ENCODE data around the gene FGFRL1. TPM values are rescaled to one million over a fixed set of nuclear protein-coding genes. Genes with fewer than 3 reads are reported as not detected.

FGFRL1 gene
- total RNA-seq, 1 experiment from 2014 or later = 59.5 TPM

DNA sequence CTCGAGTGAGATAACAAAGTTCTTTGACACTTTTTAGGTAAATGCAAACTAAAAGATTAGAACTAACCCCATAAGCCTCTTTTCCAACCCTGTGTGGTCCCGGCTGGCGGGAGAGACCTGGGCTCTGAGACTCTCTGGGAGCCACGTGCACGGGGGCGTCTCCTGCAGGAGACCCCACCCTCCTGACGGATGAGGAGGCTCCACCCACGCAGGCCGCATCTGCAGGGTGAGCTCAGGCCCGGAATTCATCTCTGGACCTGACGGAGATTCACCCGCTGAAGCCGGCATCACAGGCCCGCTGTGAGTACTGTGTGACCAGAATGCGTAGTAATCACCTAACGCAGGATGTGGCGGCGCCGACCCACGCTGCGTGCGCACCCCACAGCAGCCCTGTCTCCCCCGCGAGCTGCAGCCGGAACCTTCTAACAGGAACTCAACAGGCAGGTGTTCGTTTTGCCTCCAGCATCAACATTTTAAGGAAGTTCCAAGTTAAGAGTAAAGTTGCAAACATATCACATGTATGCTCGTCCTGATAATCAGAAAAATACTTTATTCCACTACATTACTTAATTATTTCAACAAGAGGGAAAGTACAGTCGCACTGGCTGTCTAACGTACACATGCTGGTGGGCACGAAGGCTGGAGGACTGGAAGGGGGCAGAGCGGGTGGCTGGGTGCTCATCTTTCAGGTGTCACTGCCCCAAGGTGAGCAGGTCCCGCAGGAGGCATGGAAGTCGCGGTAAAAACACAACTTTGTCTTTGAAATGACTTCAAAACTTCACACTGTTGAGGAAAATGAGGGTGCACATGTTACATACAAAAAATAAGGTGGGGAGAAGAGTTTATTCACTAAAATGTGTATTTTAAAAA lies 44.5 kb downstream of the FGFRL1 start:
- Histone ChIP-seq H3K36me3 (ENCODE audit: low read depth) (no peaks in the 10 kb centered on the region), H4K20me1 (ENCODE audit: insufficient read depth) (no peaks in the 10 kb centered on the region), H3K9me2 (ENCODE audit: insufficient read depth) (no peaks in the 10 kb centered on the region), H2AFZ (no peak overlapping the region), H3F3A (ENCODE audit: insufficient read depth, low read depth) (no peaks in the 10 kb centered on the region), H3K27ac (no peak overlapping the region), H3K9me3 (ENCODE audit: insufficient read depth, low read depth) (no peaks in the 10 kb centered on the region), H3K27me3 (ENCODE audit: insufficient read depth, low read depth) (peaks cover 68% of the 10 kb centered on the region), H3K4me3 (no peak overlapping the region), H3K79me2 (ENCODE audit: low read depth) (no peaks in the 10 kb centered on the region), H3K4me2 (no peak overlapping the region), H3K4me1 (replicated peaks; ENCODE audit: insufficient read depth) (0 out of 2 replicates have a peak, but pooled peaks cover 8% of the 10 kb centered on the region)
- no peak for DNase-seq
- intact Hi-C loops (cut with micrococcal nuclease; ENCODE audit: unreplicated experiment) = no loop called here
- ChIA-PET POLR2A (ENCODE audit: unreplicated experiment) (no interaction called here), CTCF (interaction anchor here (0.7 kb wide), 1 partner anchor 1088 kb away, joined by 5 read pairs; no protein-coding TSS in a partner anchor)
- TF ChIP-seq EZH2 (IDR thresholded peaks at IDR 0.05; ENCODE audit: low read depth) = no peak
- TF ChIP-seq, protein P1, sequence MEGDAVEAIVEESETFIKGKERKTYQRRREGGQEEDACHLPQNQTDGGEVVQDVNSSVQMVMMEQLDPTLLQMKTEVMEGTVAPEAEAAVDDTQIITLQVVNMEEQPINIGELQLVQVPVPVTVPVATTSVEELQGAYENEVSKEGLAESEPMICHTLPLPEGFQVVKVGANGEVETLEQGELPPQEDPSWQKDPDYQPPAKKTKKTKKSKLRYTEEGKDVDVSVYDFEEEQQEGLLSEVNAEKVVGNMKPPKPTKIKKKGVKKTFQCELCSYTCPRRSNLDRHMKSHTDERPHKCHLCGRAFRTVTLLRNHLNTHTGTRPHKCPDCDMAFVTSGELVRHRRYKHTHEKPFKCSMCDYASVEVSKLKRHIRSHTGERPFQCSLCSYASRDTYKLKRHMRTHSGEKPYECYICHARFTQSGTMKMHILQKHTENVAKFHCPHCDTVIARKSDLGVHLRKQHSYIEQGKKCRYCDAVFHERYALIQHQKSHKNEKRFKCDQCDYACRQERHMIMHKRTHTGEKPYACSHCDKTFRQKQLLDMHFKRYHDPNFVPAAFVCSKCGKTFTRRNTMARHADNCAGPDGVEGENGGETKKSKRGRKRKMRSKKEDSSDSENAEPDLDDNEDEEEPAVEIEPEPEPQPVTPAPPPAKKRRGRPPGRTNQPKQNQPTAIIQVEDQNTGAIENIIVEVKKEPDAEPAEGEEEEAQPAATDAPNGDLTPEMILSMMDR (conservative IDR thresholded peaks at IDR 0.05) = no peak
- no TSS peak for BruUV-seq (replicated peaks)

- H3K4me3 ChIP-seq = no peak overlapping the region
- H3K9me3 ChIP-seq (ENCODE audit: insufficient read depth, low read depth) = no peaks in the 10 kb centered on the region
- no peaks in the 10 kb centered on the region for H3K79me2 ChIP-seq (ENCODE audit: low read depth)
- POLR2A ChIA-PET (ENCODE audit: unreplicated experiment) = no interaction called here
- no peak for DNase-seq
- TF ChIP-seq, protein P1 (conservative IDR thresholded peaks at IDR 0.05) = no peak
- no peak for TF ChIP-seq EZH2 (IDR thresholded peaks at IDR 0.05; ENCODE audit: low read depth)
- no peak overlapping the region for H3K4me2 ChIP-seq
- H3K36me3 ChIP-seq (ENCODE audit: low read depth) = no peaks in the 10 kb centered on the region
- peaks cover 68% of the 10 kb centered on the region for H3K27me3 ChIP-seq (ENCODE audit: insufficient read depth, low read depth)
- H4K20me1 ChIP-seq (ENCODE audit: insufficient read depth) = no peaks in the 10 kb centered on the region
- no peaks in the 10 kb centered on the region for H3K9me2 ChIP-seq (ENCODE audit: insufficient read depth)
- intact Hi-C loops (cut with micrococcal nuclease; ENCODE audit: unreplicated experiment) = no loop called here
- BruUV-seq (replicated peaks) = no TSS peak
- no peak overlapping the region for H3K27ac ChIP-seq
- H2AFZ ChIP-seq = no peak overlapping the region
- CTCF ChIA-PET = no interaction called here
- H3F3A ChIP-seq (ENCODE audit: insufficient read depth, low read depth) = no peaks in the 10 kb centered on the region
- 0 out of 2 replicates have a peak, but pooled peaks cover 8% of the 10 kb centered on the region for H3K4me1 ChIP-seq (replicated peaks; ENCODE audit: insufficient read depth)
Measured at GRCh38 chr4:1056671-1057402, 45.4 kb downstream of the FGFRL1 start.

GRCh38 chr4:1057403-1057745 lies 45.9 kb downstream of the FGFRL1 start:
- H3K4me2 ChIP-seq = no peak overlapping the region
- intact Hi-C loops (cut with micrococcal nuclease; ENCODE audit: unreplicated experiment) = no loop called here
- 0 out of 2 replicates have a peak, but pooled peaks cover 8% of the 10 kb centered on the region for H3K4me1 ChIP-seq (replicated peaks; ENCODE audit: insufficient read depth)
- H2AFZ ChIP-seq = no peak overlapping the region
- H3K9me3 ChIP-seq (ENCODE audit: insufficient read depth, low read depth) = no peaks in the 10 kb centered on the region
- TF ChIP-seq, protein P1 (conservative IDR thresholded peaks at IDR 0.05) = no peak
- no peak for TF ChIP-seq EZH2 (IDR thresholded peaks at IDR 0.05; ENCODE audit: low read depth)
- H3K4me3 ChIP-seq = no peak overlapping the region
- CTCF ChIA-PET = no interaction called here
- DNase-seq = no peak
- BruUV-seq (replicated peaks) = no TSS peak
- H3K36me3 ChIP-seq (ENCODE audit: low read depth) = no peaks in the 10 kb centered on the region
- peaks cover 68% of the 10 kb centered on the region for H3K27me3 ChIP-seq (ENCODE audit: insufficient read depth, low read depth)
- no peaks in the 10 kb centered on the region for H3K9me2 ChIP-seq (ENCODE audit: insufficient read depth)
- H4K20me1 ChIP-seq (ENCODE audit: insufficient read depth) = no peaks in the 10 kb centered on the region
- H3K79me2 ChIP-seq (ENCODE audit: low read depth) = no peaks in the 10 kb centered on the region
- no peaks in the 10 kb centered on the region for H3F3A ChIP-seq (ENCODE audit: insufficient read depth, low read depth)
- no peak overlapping the region for H3K27ac ChIP-seq
- POLR2A ChIA-PET (ENCODE audit: unreplicated experiment) = no interaction called here
